Naive thymus-derived CD8-positive, alpha-beta T cell (primary cell): ENCODE data around the gene ING4. TPM values are rescaled to one million over a fixed set of nuclear protein-coding genes. Genes with fewer than 3 reads are reported as not detected.

ENCODE experiments used
- ATAC-seq, 2 donors: fragments of 150-1000 bp; cut with Tn5 transposase in 1 of 2; sonication (Bioruptor Pico), chemical (Tn5 transposase) in 1 of 2; 1 replicate in 1 of 2; 2 replicates in 1 of 2; pipeline ENCODE4 v1.10.0; 2021; ENCODE audit warnings: mild to moderate bottlenecking in 2 of 2, moderate library complexity in 2 of 2
- POLR2A ChIA-PET: fragments of 350-600 bp; sonication (Branson Sonifier 250); formaldehyde crosslinking; loops from one replicate; lab custom pipeline; 2021; ENCODE audit warnings: antibody characterized with exemption; lab: Charles Lee
- DNase-seq, 10 donors: peaks; one replicate each; pipeline versions ENCODE4 v3.0.0 to v3.0.0-alpha.2; 2020 to 2022
- H3K27ac Mint-ChIP-seq, 10 donors: one replicate each; pipeline ENCODE4 v1.8.0; 2020 to 2022; ENCODE audit warnings: mild to moderate bottlenecking in 10 of 10, mixed read lengths in 10 of 10, moderate library complexity in 4 of 10, inconsistent platforms in 1 of 10
- H3K27me3 Mint-ChIP-seq, 5 donors: one replicate each; pipeline ENCODE4 v1.8.0; 2021 to 2022; ENCODE audit warnings: mixed read lengths in 5 of 5
- H3K36me3 Mint-ChIP-seq, 3 donors: one replicate each; pipeline ENCODE4 v1.8.0; 2020 to 2022; ENCODE audit warnings: mixed read lengths in 3 of 3, mild to moderate bottlenecking in 2 of 3, inconsistent platforms in 1 of 3
- H3K4me1 Mint-ChIP-seq, 4 donors: one replicate each; pipeline ENCODE4 v1.8.0; 2021 to 2022; ENCODE audit warnings: mixed read lengths in 4 of 4
- H3K4me3 Mint-ChIP-seq, 10 donors: one replicate each; pipeline ENCODE4 v1.8.0; 2020 to 2022; ENCODE audit warnings: mild to moderate bottlenecking in 10 of 10, mixed read lengths in 10 of 10, moderate library complexity in 6 of 10, inconsistent platforms in 1 of 10
- H3K9me3 Mint-ChIP-seq, 9 donors: one replicate each; pipeline ENCODE4 v1.8.0; 2020 to 2022; ENCODE audit warnings: mixed read lengths in 9 of 9, mild to moderate bottlenecking in 3 of 9, inconsistent platforms in 1 of 9, moderate library complexity in 1 of 9
- polyA plus RNA-seq, 3 donors: library from polyadenylated mRNA; unstranded; fragments of 300-500 nt; fragmentation: Illumina TruSeq; gene quantifications; one replicate each; pipeline ENCODE4 v1.2.3, GENCODE V29; 2021
- total RNA-seq, 8 experiments: library from RNA in 2 of 8; stranded (reverse) in 2 of 8; gene quantifications; one replicate each; pipeline ENCODE4 v1.2.3 and lab custom pipeline; 2021 to 2026

Gene ING4
- total and polyA plus RNA-seq, 5 experiments from 2014 or later, result 81.2 to 99.6 (median 90.6) TPM

DNA sequence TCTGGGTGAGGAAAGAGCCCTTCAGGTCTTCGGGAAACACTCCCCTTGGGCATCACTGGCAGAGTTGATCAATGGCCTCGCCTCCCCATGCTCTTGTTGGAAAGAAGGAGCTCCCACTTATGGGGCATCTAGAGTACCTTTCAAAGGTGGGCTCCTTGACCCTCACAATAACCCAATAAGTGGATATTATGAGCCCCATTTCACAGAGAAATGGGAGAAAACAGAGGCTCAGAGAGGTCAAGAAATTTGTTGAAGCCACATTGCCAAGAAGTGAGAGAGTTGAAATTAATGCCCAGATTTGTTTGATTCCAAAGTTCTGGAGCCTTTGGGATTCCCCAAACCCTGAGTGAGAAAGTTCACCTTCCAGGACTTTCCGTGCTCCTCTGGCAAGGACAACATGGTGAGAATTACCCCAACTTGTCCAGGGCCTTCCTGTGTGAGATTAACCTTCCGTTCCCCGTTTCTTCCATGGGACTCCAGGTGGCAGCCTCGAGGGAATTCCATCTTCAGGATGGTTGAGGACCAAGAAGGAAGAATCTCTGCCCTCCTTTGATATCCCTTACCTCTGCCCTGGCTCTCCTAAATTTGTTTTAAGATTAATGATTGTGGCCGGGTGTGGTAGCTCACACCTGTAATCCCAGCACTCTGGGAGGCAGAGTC lies 48.3 kb downstream of the ING4 start:
- peaks cover 0 to 10% (median 0%) of the 10 kb centered on the region in 3 donors for H3K36me3 Mint-ChIP-seq
- H3K27ac Mint-ChIP-seq, result peak overlapping the region; percentile 54 to 97 (median 88)
- H3K4me1 Mint-ChIP-seq, result peaks cover 38 to 70% (median 65%) of the 10 kb centered on the region in 4 donors
- ATAC-seq, result no peak
- H3K9me3 Mint-ChIP-seq, result no peaks in the 10 kb centered on the region
- POLR2A ChIA-PET, result interaction anchor here (0.7 to 4.1 kb wide), 9 partner anchors 11 to 330 kb away, joined by 3 to 41 read pairs (median 12); partner anchors contain the start of genes C12orf57, LPAR5, NOP2 and RNU7-1
- peak overlapping the region in 6 of 10 donors; percentile 9 to 81 (median 63) for H3K4me3 Mint-ChIP-seq
- DNase-seq, result no peak
- H3K27me3 Mint-ChIP-seq, result no peaks in the 10 kb centered on the region

DNA sequence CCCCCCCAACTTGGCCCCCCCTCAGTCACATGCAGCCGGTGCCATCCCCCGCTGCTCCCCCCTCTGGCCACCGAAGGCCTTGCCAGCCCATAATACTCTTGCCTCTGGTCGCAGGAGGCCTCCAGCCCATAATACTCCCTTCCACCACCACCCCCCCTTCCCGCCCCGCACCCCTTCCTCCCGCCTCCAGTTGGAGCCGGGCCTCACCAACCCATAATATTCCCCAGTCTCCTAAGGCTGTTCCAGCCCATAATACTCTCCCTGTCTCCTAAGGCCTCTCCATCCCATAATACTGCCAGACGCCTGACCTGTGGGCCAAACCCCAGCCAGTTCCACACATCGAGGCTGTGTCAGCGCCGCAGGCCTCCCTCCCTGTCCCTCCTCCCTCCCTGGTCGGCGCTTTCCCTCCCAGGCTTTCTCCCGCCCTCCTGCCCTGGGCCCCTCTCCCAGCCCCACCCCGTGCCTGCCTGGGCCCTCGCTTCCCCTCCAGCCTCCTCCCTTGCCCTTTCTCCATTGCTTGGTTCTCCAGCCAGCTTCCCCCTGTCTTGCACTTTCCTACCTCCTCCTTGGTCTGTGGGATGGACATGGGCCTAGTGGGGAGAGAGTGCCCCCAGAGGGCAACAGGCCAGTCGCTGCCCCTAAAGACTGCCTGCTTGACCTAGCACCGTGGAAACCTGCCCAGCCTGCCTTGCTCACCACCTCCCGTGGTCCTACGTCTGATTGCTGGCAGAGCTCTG lies 49.0 kb downstream of the ING4 start:
- peak in 8 of 10 donors; percentile 33 to 81 (median 51) for DNase-seq
- H3K27ac Mint-ChIP-seq, result peak overlapping the region; percentile 54 to 97 (median 88)
- H3K4me3 Mint-ChIP-seq, result peak overlapping the region in 8 of 10 donors; percentile 9 to 81 (median 63)
- H3K36me3 Mint-ChIP-seq, result peaks cover 0 to 6% (median 0%) of the 10 kb centered on the region in 3 donors
- peak; percentile 24 to 45 for ATAC-seq
- POLR2A ChIA-PET, result interaction anchor here (0.5 to 4.1 kb wide), 13 partner anchors 10 to 331 kb away, joined by 3 to 41 read pairs (median 8); partner anchors contain the start of genes C12orf57, LPAR5, NOP2 and RNU7-1
- H3K4me1 Mint-ChIP-seq, result peaks cover 36 to 65% (median 61%) of the 10 kb centered on the region in 4 donors
- H3K27me3 Mint-ChIP-seq, result no peaks in the 10 kb centered on the region
- no peaks in the 10 kb centered on the region for H3K9me3 Mint-ChIP-seq

DNA sequence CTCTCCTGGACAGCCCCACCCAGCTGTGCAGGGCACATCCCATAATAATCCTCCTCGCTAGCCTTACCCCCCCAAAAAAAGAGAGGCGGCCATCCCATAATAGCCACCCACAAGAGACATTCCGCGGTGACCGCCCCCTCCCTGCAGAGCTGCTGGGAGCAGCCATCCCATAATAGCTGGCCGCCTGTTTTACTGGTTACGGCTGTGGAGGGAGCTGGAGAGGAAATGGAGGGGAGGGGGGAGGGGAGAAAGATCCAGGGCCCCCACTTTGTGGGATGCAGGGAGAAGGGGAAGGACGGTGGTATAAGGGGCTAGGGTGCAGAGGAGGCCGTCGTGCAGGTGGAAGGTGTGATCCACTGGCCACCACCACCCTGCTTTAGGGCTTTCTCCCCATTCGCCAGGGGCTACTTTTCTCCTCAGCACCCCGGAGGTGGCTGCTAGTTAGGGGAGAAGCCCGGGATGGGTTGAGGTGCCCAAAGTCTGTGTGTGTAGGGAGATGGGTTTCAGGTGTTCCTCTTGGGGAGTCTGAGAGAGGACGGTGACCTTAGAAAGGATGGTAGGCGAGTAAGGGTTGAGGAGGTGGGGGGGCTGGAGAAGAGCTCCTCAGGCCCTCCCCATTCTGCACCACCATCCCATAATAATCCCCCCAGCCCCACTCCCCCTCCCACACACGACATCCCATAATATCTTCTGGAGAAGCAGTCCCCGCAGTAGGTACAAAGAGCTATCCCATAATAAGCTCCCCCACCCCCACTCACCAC lies 49.7 kb downstream of the ING4 start:
- H3K4me1 Mint-ChIP-seq, result peaks cover 36 to 62% (median 55%) of the 10 kb centered on the region in 4 donors
- ATAC-seq, result peak; percentile 6 to 23

DNA sequence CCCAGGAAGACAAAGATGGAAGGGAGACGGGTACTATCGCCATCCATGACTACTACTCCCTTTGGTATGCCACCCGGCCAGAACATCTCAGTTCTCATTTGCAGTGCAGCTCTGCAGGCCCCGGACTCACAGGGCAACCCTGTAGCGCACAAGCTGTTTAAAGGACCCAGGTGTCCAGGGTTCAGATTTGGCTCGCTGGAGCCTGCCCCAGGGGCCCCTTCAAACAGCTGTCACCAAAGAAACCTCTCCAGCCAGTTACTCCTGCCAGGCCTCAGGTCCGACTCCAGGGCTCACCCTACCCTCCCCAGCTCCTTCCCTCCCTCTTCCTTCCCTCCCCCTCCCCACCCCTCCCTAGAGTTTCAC lies 50.3 kb downstream of the ING4 start:
- DNase-seq (no peak), ATAC-seq (no peak)
- H3K36me3 Mint-ChIP-seq, result no peaks in the 10 kb centered on the region
- H3K9me3 Mint-ChIP-seq, result no peaks in the 10 kb centered on the region
- peak overlapping the region; percentile 12 to 94 (median 91) for H3K27ac Mint-ChIP-seq
- POLR2A ChIA-PET, result interaction anchor here (0.6 to 4.1 kb wide), 20 partner anchors 8 to 345 kb away, joined by 3 to 41 read pairs (median 5); partner anchors contain the start of genes C12orf57, COPS7A, ENO2 and LPAR5
- peak overlapping the region; percentile 50 to 86 (median 76) for H3K4me3 Mint-ChIP-seq
- no peaks in the 10 kb centered on the region for H3K27me3 Mint-ChIP-seq
- H3K4me1 Mint-ChIP-seq, result peaks cover 33 to 59% (median 51%) of the 10 kb centered on the region in 4 donors

More for the DNA sequence above, 49.7 kb downstream of the ING4 start:
- no peaks in the 10 kb centered on the region for H3K36me3 Mint-ChIP-seq
- peak in 4 of 10 donors; percentile 22 to 69 (median 34) for DNase-seq
- no peaks in the 10 kb centered on the region for H3K9me3 Mint-ChIP-seq
- H3K4me3 Mint-ChIP-seq, result peak overlapping the region; percentile 9 to 86 (median 50)
- no peaks in the 10 kb centered on the region for H3K27me3 Mint-ChIP-seq
- peak overlapping the region in 9 of 10 donors; percentile 83 to 94 (median 92) for H3K27ac Mint-ChIP-seq
- POLR2A ChIA-PET, result interaction anchor here (0.5 to 4.1 kb wide), 24 partner anchors 8 to 344 kb away, joined by 3 to 41 read pairs (median 4); partner anchors contain the start of genes C12orf57, COPS7A, ENO2 and LPAR5

DNA sequence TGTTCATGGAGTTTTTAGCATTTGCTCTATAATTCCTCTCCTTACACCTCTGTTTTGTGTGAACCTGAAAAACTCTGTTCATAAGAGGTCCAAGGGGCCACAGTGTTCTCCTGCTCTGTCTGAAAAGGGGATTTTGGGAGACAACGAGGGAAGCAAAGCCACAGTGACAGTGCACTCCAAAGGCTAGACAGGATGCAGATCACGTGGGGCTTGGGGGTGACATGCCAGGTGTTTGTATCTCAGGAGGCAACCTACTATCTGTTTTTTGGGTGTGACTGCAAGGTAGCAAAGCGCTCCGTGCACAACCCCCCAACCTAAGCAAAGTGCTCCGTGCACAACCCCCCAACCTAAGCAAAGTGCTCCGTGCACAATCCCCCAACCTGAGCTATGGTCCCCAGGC lies 50.7 kb downstream of the ING4 start:
- Mint-ChIP-seq H3K4me1 (peaks cover 33 to 57% (median 49%) of the 10 kb centered on the region in 4 donors), H3K36me3 (no peaks in the 10 kb centered on the region), H3K27ac (peak overlapping the region; percentile 12 to 94 (median 91)), H3K27me3 (no peaks in the 10 kb centered on the region), H3K4me3 (peak overlapping the region; percentile 50 to 86 (median 76)), H3K9me3 (no peaks in the 10 kb centered on the region)
- POLR2A ChIA-PET, result interaction anchor here (0.7 to 4.1 kb wide), 13 partner anchors 8 to 342 kb away, joined by 3 to 41 read pairs (median 8); partner anchors contain the start of genes C12orf57, LPAR5, NOP2 and RNU7-1
- DNase-seq (peak in 4 of 10 donors; percentile 15 to 39 (median 32)), ATAC-seq (peak in 1 of 2 donors; percentile 6)

DNA sequence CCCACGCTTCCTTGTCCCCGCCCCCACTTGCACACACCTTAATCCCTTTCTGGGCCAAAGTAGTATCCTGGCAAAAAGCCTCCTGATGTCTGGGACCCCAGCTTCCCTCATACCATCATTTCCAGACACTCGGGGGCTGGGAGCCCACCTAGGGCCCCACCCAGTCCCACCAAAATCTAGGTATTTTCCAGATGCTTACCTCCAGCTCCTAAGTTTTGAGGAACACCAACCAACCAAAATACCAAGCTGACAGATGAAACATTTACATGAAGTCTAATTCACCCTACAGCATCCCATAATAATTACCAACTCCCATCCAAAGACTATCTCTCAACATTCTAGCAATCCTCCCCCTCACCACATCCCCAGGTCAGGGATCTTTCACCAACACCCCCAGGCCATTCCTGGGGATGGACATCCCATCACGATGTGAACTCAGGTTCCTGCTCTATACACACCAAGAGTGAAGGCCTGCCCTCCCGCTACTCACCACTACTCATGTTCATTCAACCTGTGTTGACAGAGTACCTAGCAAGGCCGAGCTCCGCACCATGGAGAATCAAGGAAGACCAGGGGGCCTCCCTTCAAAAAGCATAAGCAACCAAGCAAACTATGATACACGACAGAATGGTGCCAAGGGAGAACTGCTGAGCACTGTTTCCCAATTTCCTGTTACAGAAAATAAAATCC lies 54.2 kb downstream of the ING4 start:
- Mint-ChIP-seq H3K4me1 (peaks cover 38 to 60% (median 52%) of the 10 kb centered on the region in 4 donors), H3K27ac (no peak overlapping the region), H3K27me3 (no peaks in the 10 kb centered on the region), H3K36me3 (no peaks in the 10 kb centered on the region), H3K9me3 (no peaks in the 10 kb centered on the region), H3K4me3 (no peak overlapping the region)
- POLR2A ChIA-PET, result interaction anchor here (0.6 to 1.9 kb wide), 9 partner anchors 12 to 279 kb away, joined by 3 to 15 read pairs (median 4); partner anchors contain the start of genes ACRBP, NOP2, SPSB2 and ZNF384
- peak; percentile 6 to 8 for ATAC-seq
- peak in 7 of 10 donors; percentile 14 to 73 (median 43) for DNase-seq

DNA sequence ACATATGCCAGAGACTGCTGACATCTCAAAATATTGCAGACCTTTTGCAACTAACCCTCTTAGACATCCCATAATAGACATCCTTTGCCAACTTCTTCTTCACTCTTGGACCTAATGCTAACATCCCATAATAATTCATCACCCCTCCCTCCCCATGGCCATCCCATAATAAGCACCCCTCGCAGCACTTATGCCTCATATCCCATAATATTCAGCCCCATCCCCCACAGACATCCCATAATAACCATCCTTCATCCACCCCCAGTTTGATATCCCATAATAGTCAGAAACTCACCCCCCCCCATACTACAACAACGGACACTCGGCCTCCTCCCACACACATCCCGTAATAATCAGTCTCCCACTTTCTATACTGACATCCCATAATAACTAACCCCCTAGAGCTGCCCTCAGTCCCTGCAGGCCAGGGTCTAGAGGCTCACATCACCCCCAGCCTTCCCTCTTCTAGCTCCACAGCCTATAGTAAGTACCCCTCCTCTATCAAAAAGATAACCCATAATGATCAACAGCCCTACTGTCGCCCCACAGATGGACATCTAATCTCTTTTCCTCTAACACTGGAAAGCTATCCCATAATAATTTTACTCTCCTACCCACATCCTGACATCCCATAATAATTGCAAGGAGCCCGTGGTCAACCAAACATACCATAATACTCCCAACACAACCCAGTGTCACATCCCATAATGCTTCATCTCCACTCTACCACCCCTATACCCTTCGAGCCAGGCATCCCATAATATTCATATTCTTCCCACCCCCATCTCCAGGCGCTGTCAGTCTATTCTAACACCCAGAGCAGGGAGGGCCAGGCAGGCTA lies 54.9 kb downstream of the ING4 start:
- H3K4me3 Mint-ChIP-seq, result no peak overlapping the region
- ATAC-seq (peak; percentile 26 to 60), DNase-seq (peak in 8 of 10 donors; percentile 61 to 80 (median 76))
- H3K36me3 Mint-ChIP-seq, result peaks cover 0 to 1% (median 0%) of the 10 kb centered on the region in 3 donors
- H3K27ac Mint-ChIP-seq, result no peak overlapping the region
- H3K4me1 Mint-ChIP-seq, result peaks cover 42 to 61% (median 53%) of the 10 kb centered on the region in 4 donors
- POLR2A ChIA-PET, result interaction anchor here (0.6 to 1.9 kb wide), 10 partner anchors 12 to 278 kb away, joined by 3 to 15 read pairs (median 4); partner anchors contain the start of genes ACRBP, SPSB2 and ZNF384
- no peaks in the 10 kb centered on the region for H3K9me3 Mint-ChIP-seq
- H3K27me3 Mint-ChIP-seq, result no peaks in the 10 kb centered on the region

DNA sequence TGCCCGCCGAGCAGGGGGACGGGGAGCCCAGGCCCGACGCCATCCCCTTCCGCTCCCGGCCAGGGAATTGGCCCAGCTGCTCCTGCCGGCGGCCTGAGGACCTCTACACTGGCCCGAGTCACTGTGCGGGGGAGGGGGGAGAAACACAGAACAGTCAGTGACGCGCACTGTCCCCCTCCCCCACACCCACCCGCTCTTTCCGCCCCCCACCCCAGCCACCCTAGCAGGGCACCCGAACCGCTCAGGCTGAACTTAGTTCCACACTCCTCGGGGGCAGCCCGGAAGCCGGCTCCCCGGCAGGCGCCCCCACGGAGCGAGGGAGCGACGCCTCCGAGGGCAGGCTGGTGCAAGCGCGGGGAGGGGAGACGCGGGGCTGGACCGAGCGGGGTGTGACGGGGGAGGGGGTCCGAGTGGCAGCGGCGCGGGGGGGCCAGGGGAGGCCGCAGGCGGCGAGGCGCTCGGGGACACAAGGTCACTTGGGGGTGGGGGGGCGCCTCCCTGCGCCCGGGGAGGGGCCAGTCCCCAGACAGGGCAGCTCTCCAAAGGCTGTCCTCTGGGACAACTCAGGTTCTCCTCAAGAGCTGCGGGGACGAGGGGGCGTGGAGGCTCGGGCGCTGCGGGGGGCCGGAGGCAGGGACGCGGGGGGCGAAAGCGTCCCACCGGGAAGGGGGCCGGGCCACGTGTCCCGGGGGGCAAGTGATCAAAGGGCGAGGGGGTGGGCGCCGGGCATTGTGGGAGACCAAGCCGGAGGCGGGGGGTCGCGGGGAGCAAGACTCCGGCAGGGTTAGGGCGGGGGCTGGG lies 56.4 kb downstream of the ING4 start:
- Mint-ChIP-seq H3K4me3 (peak overlapping the region in 4 of 10 donors; percentile 93 to 96 (median 95)), H3K4me1 (peaks cover 43 to 61% (median 54%) of the 10 kb centered on the region in 4 donors), H3K27ac (peak overlapping the region in 8 of 10 donors; percentile 91 to 97 (median 94)), H3K27me3 (no peaks in the 10 kb centered on the region), H3K36me3 (peaks cover 0 to 16% (median 6%) of the 10 kb centered on the region in 3 donors), H3K9me3 (no peaks in the 10 kb centered on the region)
- ATAC-seq, result peak; percentile 38 to 40
- peak; percentile 55 to 89 (median 66) for DNase-seq
- POLR2A ChIA-PET, result interaction anchor here (0.6 to 4.9 kb wide), 17 partner anchors 7 to 270 kb away, joined by 3 to 41 read pairs (median 5); partner anchors contain the start of genes CDCA3, LPAR5, MLF2 and NOP2

DNA sequence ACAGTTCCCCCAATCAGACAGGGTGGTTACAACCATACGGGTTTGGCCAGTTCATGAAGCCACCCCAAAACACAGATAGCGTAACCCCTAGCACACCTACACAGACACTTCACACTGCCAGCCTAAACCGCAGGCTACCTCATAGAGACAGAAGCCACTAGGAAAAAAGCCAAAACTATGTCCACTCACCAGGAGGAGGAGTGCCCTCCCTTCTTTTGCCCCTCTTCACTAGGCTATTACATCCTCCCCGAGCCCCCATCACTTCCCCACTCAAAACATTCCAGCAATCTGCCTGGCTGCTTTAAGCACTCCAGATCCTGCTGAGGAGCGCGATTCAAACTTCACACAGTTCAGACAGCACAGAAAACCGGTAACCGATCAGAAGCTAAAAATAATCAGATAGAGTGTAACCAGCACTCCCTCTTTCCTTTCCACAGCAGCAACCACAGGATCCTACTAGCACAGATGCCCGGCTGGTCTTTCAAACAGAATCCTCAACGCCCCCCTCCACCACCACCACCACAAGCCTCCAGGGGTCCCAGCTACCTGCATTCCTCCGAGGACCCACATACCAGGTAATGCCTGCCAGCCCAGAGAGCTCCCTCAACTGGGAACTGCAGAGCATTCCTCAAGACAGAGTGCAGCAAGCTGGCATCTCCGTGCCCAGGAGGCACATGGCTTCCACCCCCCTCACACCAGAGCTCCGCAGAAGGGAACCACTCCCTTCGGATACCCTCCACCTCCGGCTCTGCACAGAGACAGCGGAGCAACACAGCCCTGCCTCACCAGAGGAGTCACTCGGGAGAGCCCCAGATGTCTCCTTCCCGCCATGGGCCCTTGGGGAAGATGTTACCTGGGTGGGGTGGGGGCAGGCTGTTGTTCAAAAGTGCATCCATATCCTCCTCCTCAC lies 57.2 kb downstream of the ING4 start:
- POLR2A ChIA-PET, result interaction anchor here (0.6 to 4.9 kb wide), 20 partner anchors 8 to 269 kb away, joined by 3 to 41 read pairs (median 4); partner anchors contain the start of genes CDCA3, LPAR5, MLF2 and MRPL51
- Mint-ChIP-seq H3K27me3 (no peaks in the 10 kb centered on the region), H3K4me3 (peak overlapping the region in 4 of 10 donors; percentile 93 to 96 (median 95)), H3K27ac (peak overlapping the region in 8 of 10 donors; percentile 91 to 97 (median 94)), H3K9me3 (no peaks in the 10 kb centered on the region), H3K4me1 (peaks cover 38 to 57% (median 52%) of the 10 kb centered on the region in 4 donors), H3K36me3 (peaks cover 0 to 24% (median 12%) of the 10 kb centered on the region in 3 donors)
- ATAC-seq (peak; percentile 42), DNase-seq (peak in 9 of 10 donors; percentile 33 to 76 (median 53))
